ENCODE measurements around the gene FOXP4. TPM values are rescaled to one million over a fixed set of nuclear protein-coding genes. Genes with fewer than 3 reads are reported as not detected.

The FOXP4 gene
- total RNA-seq, 2 donors from 2014 or later = 8.6 to 10.5 TPM

DNA sequence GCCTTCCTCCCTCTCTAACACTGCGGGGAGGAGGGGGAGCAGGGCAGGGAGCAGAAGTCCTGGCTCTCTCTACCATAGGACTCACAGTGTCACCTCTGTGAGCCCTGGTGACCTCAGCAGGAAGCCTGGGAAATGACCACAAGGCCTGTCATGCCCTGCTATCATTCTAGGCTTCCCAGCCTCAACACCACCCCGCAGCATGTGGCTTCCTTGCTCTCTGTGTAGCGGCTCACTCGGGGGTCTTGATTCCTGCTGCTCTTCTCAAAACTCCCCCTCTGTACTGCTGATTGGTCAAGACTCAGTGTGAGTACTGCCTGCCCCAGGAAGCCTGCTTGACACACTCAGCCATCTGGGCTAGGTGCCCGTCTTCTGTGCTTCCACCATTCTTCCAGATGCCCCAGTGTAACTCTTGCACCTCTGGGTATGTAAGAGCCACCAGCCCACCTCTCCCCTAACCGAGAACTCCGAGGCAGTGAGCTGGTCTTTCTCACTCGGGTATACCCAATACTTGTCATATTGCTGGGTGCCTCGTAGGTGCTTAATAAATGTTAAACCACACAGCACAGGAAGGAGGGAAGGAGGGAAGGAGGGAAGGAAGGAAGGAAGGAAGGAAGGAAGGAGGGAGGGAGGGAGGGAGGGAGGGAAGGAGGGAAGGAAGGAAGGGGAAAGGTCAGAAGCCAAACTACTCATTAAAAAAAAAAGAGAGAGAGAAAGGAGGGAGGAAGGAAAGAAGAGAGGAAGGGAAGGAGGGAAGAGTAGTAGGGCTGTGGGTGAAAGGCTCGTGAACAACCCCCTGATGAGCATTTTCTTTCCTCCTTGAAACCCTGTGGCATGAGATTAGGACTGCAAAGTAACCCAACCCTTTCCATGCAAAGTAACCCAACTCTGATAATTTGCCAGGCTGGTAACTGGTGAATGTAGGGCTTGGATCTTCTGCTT is 97.0 kb downstream of the FOXP4 start:
- Histone ChIP-seq H3K36me3 (replicated peaks in 1 of 2; ENCODE audit: insufficient read depth in 1 of 2, low read depth in 2 of 2) (no peaks in the 10 kb centered on the region), H3K4me1 (peaks cover 7% of the 10 kb centered on the region), H3K27ac (no peak overlapping the region), H3K9me3 (no peaks in the 10 kb centered on the region), H3K4me3 (no peak overlapping the region), H3K27me3 (peaks cover 0 to 9% of the 10 kb centered on the region in 2 donors)
- 65 to 70% methylated on average over 9 to 10 of the region's 10 CpGs for WGBS, 2 donors
- DNase-seq = no peak
- no peak for ATAC-seq
- TF ChIP-seq POLR2A (IDR thresholded peaks at IDR 0.05) = no peak
- TF ChIP-seq, protein P1, sequence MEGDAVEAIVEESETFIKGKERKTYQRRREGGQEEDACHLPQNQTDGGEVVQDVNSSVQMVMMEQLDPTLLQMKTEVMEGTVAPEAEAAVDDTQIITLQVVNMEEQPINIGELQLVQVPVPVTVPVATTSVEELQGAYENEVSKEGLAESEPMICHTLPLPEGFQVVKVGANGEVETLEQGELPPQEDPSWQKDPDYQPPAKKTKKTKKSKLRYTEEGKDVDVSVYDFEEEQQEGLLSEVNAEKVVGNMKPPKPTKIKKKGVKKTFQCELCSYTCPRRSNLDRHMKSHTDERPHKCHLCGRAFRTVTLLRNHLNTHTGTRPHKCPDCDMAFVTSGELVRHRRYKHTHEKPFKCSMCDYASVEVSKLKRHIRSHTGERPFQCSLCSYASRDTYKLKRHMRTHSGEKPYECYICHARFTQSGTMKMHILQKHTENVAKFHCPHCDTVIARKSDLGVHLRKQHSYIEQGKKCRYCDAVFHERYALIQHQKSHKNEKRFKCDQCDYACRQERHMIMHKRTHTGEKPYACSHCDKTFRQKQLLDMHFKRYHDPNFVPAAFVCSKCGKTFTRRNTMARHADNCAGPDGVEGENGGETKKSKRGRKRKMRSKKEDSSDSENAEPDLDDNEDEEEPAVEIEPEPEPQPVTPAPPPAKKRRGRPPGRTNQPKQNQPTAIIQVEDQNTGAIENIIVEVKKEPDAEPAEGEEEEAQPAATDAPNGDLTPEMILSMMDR (IDR thresholded peaks at IDR 0.05) = no peak
- intact Hi-C loops (cut with DNase I) = no loop called here

DNA sequence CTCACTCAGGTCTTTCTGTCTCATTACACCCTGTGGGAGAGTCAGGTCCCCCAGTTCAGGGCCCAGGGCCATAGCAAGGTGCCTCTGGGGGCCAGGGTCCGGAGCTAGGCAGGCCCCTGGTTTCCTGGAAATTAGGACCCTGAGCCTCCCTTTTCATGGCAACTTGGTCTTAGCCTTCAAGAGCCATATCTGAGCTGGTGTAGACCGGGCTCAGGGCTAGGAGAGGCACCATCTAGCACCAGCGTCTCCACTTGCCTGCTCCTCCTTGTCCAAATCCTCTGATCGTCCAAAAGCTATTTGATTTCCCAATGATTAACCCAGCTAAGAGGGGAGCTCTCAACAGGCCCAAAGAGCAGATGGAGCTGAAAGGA is 97.7 kb downstream of the FOXP4 start:
- Histone ChIP-seq H3K27ac (no peak overlapping the region), H3K4me1 (peaks cover under 1% of the 10 kb centered on the region), H3K27me3 (peaks cover 0 to 4% of the 10 kb centered on the region in 2 donors), H3K4me3 (no peak overlapping the region), H3K36me3 (replicated peaks in 1 of 2; ENCODE audit: insufficient read depth in 1 of 2, low read depth in 2 of 2) (no peaks in the 10 kb centered on the region), H3K9me3 (no peaks in the 10 kb centered on the region)
- TF ChIP-seq POLR2A (IDR thresholded peaks at IDR 0.05) = no peak
- TF ChIP-seq, protein P1 (IDR thresholded peaks at IDR 0.05) = no peak
- 78 to 86% methylated on average over 3 to 4 of the region's 4 CpGs for WGBS, 2 donors
- ATAC-seq = no peak
- DNase-seq = no peak
- intact Hi-C loops (cut with DNase I) = no loop called here

DNA sequence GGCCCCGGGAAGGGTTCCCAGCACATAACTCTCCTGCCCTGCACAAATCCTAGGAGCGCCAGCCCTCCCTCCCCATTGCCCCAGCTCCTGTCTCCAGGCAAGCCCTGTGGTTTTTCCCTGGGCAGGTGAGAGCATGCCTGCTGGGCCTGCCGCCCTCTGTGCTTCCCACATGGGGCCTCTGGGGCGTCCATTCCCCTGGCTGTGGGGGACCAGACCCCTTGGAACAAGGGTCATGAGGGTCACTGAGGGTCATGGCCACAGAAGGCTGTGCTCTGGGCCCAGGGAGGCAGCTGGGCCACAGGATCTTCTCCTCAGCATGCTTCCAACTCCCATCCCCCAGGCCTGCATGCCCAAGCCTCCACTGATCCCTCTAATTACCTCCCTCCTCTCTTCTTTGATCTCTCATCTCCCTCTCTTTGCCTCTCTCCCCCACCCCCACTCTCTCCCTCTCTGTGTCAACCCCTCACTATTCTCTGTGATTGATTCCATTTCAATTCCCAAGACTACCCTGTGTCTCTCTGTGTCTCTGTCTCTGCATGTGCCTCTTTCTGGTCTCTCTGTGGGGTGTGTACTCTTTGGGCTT is 98.2 kb downstream of the FOXP4 start:
- Histone ChIP-seq H3K36me3 (replicated peaks in 1 of 2; ENCODE audit: insufficient read depth in 1 of 2, low read depth in 2 of 2) (no peaks in the 10 kb centered on the region), H3K9me3 (no peaks in the 10 kb centered on the region), H3K4me1 (no peaks in the 10 kb centered on the region), H3K27me3 (peaks cover 0 to 2% of the 10 kb centered on the region in 2 donors), H3K27ac (no peak overlapping the region), H3K4me3 (no peak overlapping the region)
- intact Hi-C loops (cut with DNase I) = no loop called here
- no peak for DNase-seq
- WGBS, 2 donors = 78 to 88% methylated on average over 3 to 4 of the region's 4 CpGs
- no peak for TF ChIP-seq POLR2A (IDR thresholded peaks at IDR 0.05)
- TF ChIP-seq, protein P1 (IDR thresholded peaks at IDR 0.05) = no peak
- ATAC-seq = no peak

DNA sequence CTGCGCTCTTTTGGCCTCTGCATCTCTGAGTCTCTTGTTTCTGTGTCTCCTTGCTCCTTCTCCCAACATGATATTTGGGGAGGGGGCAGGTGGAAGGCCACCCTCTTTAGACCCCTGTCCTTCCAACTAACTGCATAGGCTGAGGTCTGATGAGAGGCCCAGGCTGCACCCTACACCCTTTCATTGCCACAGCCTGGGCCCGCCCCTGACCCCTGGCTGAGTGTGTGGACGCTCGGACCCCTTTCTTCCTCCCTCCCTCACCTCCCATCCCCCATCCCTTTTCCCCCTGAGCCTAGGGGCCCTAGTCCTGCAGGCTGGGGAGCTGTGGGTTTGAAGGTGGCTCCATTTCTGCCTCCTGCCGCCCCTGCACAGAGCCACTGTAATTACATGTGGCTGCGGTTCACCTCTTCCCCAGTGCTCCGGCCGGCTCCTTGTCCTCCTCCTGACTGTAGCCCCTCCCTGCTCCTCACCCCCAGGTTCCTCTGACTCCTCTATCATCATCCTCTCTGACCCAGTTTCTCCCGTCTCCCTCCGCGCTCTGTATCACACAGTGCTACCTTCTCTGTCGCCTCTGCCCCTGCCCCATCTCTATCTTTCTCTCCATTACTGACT is 98.9 kb downstream of the FOXP4 start:
- no peaks in the 10 kb centered on the region for H3K4me1 ChIP-seq
- no peak for ATAC-seq
- intact Hi-C loops (cut with DNase I) = no loop called here
- DNase-seq = no peak
- H3K4me3 ChIP-seq = no peak overlapping the region
- no peaks in the 10 kb centered on the region for H3K36me3 ChIP-seq (replicated peaks in 1 of 2; ENCODE audit: insufficient read depth in 1 of 2, low read depth in 2 of 2)
- no peaks in the 10 kb centered on the region for H3K27me3 ChIP-seq
- TF ChIP-seq POLR2A (IDR thresholded peaks at IDR 0.05) = no peak
- WGBS, 2 donors = 84 to 88% methylated on average over 12 of the region's 12 CpGs
- no peak overlapping the region for H3K27ac ChIP-seq
- no peaks in the 10 kb centered on the region for H3K9me3 ChIP-seq

All from body of pancreas (tissue), 4 donors.